Fibroblast of upper back skin (primary cell): Measurements from ENCODE around the gene DPYSL4.

Experiments used
- DNase-seq: peaks from one replicate; pipeline ENCODE4 v3.0.0-alpha.2; 2013

The DPYSL4 gene

DNA sequence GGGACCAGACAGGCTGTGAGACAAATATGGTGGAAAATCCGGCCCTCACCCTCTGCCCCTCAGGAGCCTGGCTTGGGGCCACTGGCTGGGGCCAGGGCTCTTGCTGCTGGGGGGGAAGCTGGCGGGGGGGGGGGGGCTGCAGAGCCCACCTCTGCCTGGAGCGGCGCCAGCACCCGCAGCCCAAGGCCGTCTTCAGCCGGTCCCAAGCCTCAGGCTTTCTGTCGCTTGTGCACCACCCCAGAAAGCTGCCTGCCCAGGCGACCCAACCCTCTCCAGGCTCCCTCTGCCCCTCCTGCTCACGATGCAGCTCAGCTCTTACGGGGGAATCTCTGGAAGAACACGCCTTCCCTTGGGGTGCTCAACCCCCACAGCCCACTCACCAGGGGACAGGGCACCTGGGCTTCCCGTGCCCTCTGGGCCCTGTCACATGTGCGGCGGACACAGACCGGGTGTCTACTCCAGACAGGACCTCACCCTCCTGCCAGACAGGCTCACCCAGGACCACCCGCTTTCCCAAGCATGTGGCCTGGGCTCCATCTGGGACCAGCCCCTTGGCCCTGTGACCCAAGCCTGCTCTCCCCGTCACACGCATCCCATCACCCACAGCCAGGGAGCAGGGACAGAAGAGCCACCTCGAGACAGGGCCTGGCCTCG lies 43.9 kb downstream of the DPYSL4 start:
- no peak for DNase-seq

- DNase-seq: no peak
Observed at GRCh38 chr10:132231656-132232022, 44.9 kb downstream of the DPYSL4 start.

DNA sequence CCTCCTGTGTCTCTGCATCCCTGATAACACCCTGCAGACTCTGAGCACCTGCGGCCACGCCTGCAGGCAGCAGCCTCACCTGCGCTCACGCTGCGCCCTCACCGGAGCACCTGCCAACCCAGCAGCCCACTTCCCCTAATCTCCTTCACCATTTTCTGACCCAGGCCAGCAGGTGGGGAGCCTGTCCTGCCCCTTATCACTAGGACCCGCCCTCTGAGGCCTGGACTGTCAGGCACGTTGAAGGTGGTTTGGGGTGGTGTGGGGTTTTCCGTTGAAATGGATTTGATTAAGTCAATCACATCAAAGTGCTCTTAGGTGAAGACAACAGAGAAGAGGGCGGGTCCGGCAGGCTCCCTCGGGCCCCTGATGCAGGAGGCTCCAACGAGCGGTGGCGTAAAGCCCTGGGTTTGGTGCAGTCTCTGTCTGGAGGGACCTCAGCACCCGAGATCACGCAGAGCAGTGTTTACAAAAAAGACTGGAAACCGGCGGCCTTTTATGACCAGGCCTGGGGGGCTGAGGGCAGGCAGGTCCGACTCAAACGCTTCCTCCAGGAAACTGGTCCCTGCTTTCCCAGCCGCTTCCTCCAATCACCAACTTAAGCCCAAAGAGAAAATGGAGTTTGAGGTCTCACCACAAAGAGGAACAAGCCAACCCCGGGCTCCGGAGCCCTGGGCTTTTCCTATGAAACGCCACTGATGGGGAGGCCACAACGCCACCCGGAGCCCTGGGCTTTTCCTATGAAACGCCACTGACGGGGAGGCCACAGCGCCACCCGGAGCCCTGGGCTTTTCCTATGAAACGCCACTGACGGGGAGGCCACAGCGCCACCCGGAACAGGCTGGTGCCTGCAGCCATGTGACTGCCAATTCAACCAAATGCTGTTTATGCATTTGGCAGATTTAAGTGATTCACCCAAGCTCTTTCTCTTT lies 45.5 kb downstream of the DPYSL4 start:
- no peak for DNase-seq

GRCh38 chr10:132232981-132233380 lies 46.2 kb downstream of the DPYSL4 start:
- no peak for DNase-seq

GRCh38 chr10:132233501-132234085 lies 46.8 kb downstream of the DPYSL4 start:
- no peak for DNase-seq

GRCh38 chr10:132234860-132235259 lies 48.1 kb downstream of the DPYSL4 start:
- DNase-seq: no peak

DNA sequence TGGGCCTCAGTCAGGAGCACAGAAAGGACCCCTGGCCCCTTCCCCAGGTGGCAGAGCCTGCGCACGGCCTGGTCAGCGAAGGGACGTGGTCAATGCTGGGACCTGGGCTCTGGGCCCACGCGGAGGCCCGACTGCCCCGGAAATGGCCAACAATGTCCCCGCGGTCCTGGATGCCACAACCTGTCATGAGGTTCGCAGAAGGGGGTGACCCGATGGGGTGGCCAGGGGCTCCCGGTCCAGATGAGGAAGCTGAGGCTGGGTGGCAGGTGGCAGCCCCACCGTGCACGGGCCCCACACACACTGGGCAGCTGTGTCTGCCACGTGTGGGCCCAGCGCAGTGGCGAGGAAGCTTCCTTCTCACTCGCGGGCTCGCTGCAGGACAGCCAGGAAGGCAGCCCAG lies 49.4 kb downstream of the DPYSL4 start:
- no peak for DNase-seq

DNA sequence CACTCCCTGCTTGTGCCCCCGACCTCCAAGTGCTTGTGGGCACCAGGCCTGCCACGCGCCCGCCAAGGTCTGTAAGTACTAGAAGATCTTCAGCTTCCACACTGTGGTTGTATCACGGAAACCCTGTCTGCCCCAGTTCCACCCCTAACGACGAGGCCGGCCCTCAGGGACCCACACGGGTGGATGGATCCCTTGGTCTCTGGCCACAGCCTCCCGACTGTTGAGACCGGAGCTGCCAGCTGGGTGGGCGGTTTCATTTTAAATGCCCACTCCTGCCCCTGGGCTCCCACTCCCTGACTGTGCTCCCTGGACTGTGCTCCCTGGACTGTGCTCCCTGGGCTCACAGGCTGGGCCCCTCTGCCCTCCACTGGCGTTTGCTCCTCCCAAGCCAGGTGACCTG lies 50.1 kb downstream of the DPYSL4 start:
- no peak for DNase-seq

- no peak for DNase-seq
Observed at GRCh38 chr10:132237396-132237795, 50.6 kb downstream of the DPYSL4 start.

DNA sequence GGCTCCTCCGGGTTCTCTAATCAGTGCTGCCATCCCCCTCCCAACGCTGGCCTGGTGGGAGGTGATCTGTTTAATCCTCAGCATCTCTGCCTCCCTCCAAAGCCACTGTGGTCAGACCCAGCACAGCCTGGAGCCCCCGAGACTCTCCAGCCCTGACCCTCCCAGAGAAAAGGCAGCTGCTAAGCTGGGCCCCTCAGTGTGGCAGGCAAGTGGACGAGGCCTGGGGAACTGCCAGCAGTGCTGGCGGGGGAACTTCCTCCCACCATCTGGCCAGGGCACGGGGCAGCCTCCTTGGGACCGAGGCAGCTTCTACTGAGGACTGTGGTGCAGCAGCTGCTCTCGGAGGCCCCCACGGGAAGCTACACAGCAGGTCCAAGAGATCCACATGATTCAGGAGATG lies 51.1 kb downstream of the DPYSL4 start:
- DNase-seq: no peak

- no peak for DNase-seq
Observed at GRCh38 chr10:132238371-132239125, 51.8 kb downstream of the DPYSL4 start.

DNA sequence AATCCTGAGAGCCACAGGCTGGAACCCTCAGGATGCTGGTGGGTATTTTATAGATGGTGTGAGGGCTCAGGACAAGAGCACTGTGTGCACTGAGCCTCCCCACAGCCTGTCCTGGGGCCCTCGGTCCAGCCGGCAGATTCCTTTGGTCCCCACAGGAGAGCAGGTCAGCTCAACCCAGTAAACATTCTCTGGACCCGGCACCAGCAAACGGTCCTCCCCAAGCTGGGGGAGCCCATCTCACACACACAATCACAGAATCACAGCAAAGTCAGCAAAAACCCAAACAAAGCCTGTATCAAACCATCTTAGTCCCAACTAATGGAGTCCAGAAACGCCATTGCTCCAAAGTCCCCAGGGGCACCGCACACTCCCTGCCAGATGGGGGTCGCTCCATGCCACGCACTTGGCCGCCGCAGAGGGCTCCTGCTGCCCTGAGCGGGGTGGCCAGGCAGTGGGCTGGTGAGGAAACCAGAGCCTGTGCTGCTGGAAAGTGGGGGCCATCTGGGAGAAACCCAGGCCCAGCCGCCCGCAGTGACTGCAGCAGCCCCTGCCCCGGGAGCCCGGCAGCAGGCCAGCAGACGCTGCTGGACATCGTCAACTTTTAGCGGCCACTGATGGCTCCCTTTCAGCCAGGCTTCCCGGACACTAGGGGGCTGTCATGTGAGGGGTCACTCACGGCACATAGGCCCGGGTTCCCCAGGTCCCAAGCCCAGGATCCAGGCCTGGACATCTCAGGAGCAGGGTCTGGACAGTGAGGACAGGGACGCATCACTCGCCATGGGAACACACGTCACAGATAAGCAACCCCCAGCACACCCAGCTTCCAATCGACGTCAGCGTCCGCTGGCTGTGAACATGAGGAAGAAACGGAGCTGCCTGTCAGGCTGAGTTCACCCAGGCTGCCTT lies 52.6 kb downstream of the DPYSL4 start:
- DNase-seq: no peak

DNA sequence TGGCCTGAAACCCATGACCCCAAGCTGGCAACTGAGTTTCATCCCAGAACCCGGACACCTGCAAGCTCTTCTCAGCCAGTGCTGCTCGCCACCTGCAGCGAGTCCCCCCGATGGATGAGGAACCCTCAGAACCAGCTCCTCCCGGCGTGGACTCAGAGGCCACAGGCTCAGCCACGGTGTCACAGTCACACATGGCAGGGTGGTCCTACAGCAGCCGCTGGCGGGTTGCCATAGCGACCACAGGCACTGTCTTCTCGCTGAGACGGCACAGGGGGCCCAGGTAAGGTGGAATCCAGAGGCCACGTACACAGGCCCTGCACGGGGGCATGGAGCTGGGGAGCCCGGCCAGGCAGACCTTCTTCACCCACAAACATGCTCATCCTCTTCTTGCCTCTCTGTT lies 53.4 kb downstream of the DPYSL4 start:
- DNase-seq: no peak

DNA sequence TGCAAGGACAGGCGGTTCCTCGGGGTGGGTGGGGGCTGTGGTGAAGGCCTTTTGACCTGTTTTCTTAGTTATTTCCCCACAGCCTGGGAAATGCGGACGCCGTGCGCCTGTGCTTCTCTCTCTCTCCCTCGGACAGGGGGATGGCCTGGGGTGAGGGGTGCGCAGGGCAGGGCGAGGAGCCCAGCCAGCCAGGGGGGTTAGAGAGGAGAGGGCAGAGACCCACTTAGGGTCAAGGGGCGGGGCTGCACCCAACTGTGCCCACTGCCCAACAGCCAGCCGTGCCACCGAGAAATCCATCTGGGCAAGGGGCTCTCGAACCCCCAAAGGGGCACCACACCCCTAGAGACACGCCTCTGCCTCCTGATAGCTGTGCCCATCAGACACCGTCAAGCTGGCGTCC lies 53.8 kb downstream of the DPYSL4 start:
- no peak for DNase-seq

DNA sequence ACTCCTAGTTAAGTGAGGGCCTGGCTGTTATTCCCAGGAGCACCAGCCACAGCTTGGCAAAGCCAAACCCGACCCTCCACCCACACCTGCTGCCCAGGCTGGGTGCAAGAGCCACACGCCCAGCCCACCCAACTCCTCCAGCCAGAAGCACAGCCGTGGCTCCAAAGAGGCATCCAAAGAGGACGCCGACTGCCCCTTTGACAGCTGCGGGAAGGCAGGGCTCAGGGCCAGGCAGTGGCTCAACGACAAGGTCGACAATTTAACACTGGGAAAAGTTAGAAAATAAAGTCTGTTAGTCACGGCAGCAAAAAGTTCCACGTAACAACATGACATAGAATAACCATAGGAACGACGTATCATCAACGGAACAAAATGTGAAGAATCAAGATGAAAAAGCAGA lies 54.3 kb downstream of the DPYSL4 start:
- DNase-seq: no peak

DNA sequence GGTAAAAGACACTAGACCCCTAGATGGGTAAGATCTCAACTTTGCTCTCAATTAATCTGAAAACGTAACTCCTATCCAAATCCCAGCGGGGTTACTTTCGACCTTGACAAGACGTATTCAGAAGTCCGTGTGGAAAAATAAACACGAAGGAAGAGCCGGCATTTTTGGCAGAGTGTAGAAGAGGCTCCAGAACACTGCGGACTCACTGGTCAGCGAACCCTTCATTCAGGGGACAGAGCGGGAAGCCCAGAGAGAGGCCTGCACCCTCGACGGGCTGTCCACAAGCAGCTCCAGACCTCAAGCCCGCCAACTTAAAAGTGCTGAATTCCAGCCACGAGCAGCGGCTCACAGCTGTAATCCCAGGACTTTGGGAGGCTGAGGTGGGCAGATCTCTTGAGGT lies 54.7 kb downstream of the DPYSL4 start:
- DNase-seq: no peak

GRCh38 chr10:132242103-132242840 lies 55.5 kb downstream of the DPYSL4 start:
- DNase-seq: no peak

DNA sequence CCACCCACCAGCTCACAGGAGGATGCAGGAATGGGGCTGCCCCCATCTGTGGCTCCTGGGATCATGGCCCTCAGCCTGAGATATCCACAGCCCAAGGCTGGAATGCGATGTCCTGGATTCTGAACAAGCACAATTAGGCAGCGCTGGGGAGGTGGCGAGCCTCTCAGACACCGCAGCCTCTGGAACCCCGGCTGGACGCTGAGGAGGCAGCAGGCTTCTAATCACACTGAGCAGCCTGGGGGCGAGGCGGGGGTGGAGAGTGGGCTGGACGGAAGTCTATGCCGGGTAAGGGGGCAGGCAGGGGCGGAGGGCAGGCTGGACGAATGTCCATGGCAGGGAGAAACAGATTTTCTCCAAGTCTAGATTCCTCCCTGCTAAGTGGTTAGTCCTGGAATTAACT lies 56.4 kb downstream of the DPYSL4 start:
- DNase-seq: no peak

GRCh38 chr10:132243626-132244025 lies 56.9 kb downstream of the DPYSL4 start:
- DNase-seq: no peak

GRCh38 chr10:132245056-132245455 lies 58.3 kb downstream of the DPYSL4 start:
- no peak for DNase-seq

DNA sequence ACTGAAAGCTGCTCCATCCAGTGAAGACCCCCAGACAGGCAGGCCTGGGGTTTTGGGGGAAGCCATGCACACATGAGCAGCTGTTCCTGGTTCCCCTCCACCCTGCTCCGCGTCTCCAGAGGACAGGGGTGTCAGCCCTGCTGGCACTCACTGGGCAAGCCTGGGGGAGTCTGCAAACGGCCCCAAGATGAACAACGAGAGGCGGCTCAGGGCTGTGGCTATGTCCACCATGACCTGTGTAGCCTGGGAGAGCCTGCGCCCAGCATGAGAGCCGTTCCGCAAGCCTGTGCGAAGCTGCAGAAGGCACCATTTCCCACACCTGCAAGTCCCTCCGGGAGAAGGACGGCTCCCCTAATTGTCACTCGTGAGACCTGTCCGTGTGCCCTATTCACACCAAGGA lies 59.5 kb downstream of the DPYSL4 start:
- DNase-seq: no peak

DNA sequence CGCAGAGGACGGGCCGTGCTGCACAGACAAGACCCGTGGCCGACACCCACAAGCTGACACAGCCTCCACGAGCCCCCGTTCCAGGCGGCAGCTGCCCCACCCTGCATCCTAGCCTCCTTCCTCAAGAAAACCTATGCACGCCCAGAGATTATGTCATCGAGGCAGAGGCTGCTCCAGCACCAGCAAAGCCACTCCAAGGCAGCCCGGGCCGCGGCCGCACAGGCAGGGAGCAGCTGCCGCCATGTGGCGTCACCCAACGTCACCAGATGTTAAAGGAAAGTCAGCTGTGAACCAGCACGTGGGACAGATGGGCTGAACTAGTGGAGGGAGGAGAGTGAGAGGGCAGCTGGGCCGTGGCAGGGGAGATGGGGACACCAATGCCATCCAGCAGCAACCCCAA lies 61.2 kb downstream of the DPYSL4 start:
- no peak for DNase-seq
